Measurements from ENCODE around the gene DPP6. TPM values are rescaled to one million over a fixed set of nuclear protein-coding genes. Genes with fewer than 3 reads are reported as not detected.

The DPP6 gene
- total RNA-seq, 2 experiments from 2014 or later = not detected

DNA sequence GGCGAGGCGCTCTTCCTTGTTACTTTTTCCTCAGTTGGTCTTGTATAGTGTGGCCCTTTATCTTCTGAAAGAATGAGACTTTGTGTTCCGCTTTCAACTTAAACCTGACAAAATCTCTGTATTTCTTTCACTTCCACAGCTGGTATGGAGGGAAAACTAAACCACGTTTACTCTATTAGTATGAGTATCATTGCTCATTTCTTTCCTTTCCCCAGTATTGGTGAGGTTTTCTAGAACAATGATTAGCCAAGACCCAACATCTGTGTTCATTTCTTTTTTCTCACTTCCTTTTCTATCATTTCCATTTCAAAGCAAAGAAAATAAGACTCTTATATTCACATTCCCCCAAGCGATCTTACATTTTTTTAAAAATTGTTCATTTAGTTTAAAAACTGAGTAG is 785.4 kb downstream of the DPP6 start:
- ChIA-PET POLR2A (no interaction called here), CTCF (no interaction called here)

DNA sequence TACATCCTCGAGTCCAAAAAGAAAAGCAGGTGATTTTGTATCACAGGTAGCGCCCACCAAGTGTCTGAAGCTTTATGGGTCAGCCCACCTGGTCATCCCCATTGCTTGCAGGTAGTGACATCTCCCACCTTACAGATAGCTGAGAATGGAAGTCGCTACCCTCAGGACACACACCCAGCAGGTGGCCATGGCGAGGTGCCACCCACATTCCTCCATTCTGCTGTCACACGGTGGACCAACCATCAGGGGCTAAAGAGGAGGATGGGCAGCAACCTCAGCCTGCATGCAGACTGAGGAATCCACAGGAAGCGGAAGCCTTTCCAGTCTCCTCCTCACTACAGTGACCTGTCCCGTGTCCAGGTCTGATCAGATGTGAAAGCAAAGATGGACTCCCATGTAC is 787.9 kb downstream of the DPP6 start:
- POLR2A ChIA-PET = no interaction called here
- CTCF ChIA-PET = no interaction called here

DNA sequence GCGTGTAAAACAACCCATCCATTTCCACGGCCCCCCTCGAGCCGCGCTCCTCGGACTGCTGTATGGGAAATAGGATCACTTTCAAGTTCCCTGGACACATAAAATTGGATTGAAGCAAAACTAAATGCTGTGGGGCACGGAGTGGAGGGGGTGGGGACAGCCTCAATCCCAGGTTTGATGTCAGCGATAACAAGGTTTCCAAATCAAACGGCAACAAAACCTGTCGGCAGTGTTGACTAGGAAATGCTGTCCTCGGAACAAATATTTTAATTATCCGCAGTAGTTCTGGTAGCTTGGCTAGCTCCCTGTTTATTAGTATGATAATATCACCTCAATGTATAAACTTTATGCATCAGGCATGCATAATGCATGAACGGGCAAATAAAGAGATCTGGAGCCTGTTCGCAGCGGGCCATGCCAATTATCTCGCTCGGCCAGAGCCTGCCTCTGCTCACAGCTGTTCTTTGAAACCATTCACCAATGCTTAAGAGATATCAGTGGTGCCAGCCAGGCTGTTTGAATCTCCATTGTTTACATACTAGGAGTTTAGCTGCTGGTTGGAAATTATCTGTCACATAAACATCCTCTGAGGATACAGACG is 789.6 kb downstream of the DPP6 start:
- ChIA-PET CTCF (no interaction called here), POLR2A (no interaction called here)

DNA sequence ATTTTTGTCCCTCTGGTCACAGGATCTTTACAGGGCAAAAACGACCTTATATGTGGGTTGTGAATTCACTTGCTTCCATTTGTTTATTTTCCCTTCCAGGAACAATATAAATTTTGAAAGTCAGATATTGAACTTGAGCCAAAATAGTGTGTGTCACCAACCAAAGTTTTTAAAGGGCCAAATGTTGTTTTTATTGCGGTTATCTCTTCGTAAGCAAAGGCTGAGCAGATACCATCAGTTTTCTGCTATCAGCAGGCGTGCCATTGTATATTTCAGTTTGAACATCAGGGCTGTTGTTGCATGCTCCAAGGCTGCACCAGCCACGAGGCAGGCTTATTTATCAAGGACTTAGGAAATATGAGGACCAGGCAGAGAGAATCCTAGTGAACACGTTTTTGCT is 790.4 kb downstream of the DPP6 start:
- CTCF ChIA-PET = no interaction called here

DNA sequence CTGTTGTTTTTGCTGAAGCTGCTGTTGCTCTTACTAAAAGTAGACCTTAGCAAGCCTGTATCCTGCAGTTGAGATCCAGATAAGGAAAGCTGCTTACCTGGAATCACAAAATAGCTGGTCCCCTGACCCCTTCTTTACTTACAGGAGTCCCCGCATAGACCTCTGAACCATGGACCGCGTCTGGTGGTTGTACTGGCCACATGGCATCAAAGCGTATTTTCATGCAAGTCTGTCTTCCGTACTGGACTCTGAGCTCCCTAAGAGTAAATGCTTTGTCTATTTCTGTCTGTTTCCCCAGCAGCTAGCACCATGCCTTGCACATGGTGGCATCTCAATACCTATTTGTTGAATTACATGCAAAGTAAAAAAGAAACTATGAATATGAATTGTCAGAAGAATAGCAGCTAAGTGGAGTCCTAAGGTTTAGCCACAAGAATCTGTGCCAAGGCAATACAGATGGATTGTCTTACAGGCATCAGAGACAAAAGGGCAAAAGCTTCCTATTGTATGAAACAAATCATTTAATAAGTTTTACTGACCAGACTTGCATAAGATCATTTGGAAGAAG is 791.6 kb downstream of the DPP6 start:
- CTCF ChIA-PET = interaction anchor here (1.0 kb wide), 1 partner anchor 11 kb away, joined by 3 read pairs; no protein-coding TSS in a partner anchor
- POLR2A ChIA-PET = no interaction called here

More for the DNA sequence above, 790.4 kb downstream of the DPP6 start:
- POLR2A ChIA-PET = no interaction called here

DNA sequence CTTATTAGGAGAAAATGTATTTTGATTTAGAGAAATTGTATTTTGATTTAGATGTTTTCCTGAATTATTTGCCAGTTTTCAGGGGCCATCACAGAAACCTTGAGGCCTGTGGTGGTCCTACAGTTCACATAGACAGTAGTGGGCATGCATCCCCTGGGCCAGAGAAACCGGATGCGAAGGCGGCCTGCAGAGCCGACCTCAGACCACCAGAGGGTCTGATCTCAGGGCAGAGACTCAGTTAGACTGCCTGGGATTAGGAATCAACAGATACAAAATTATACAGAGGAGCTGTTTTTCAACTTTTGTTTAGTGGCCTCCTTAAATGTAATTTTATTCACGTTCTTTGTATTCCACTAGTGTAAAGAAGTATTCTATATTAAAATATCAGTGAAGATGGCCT is 792.3 kb downstream of the DPP6 start:
- POLR2A ChIA-PET = no interaction called here
- CTCF ChIA-PET = no interaction called here

DNA sequence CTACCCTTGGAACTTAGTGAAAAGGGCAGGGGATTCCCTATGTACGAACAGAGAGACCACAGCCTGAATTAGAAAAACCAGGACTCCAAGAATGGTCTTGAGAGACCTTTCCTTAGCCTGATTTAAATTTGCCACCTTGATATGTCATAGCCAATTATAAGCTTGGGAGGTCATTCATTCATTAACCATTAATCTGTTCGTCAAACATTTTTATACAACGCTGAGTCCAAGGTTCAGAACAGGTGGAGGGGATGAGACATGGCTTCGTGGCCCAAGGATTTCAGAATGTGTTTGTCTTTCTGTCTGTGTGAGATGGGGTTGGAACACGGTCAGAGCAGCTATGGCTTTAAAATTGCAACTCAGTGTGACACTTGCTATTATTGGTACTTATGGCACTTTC is 792.8 kb downstream of the DPP6 start:
- ChIA-PET CTCF (no interaction called here), POLR2A (no interaction called here)

DNA sequence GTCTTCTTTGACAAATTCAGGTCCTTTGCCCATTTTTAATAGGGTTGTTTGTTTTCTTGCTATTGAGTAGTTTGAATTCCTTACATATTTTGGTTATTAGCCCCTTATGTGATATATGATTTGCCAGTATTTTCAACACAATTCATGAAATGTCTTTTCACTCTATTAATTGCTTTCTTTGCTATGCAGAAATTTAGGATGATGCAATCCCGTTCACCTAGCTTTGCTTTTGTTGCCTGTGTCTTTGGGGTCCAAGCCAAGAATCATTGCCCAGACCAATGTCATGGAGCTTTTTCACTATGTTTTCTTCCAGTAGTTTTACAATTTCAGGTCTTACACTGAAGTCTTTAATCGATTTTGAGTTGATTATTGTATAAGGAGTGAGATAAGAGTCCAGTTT is 796.3 kb downstream of the DPP6 start:
- CTCF ChIA-PET = no interaction called here
- POLR2A ChIA-PET = no interaction called here

DNA sequence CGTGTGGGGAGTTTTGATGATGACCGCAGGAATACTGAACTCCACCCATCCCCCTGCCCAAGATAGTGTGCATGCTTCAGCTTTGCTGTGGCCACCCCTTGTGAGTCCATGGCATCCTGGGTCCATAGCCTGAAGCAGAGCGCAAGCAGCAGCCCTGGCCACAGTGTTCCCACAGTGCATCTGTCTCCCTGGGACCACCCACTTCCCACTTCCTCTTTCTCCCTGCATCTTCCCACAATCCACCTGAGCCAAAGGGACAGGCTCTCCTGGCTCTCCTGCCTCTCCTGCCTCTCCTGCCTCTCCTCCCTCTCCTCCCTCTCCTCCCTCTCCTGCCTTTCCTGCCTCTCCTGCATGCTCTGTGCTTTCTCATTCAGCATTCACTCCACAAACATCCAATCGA is 800.0 kb downstream of the DPP6 start:
- CTCF ChIA-PET = no interaction called here
- POLR2A ChIA-PET = no interaction called here

DNA sequence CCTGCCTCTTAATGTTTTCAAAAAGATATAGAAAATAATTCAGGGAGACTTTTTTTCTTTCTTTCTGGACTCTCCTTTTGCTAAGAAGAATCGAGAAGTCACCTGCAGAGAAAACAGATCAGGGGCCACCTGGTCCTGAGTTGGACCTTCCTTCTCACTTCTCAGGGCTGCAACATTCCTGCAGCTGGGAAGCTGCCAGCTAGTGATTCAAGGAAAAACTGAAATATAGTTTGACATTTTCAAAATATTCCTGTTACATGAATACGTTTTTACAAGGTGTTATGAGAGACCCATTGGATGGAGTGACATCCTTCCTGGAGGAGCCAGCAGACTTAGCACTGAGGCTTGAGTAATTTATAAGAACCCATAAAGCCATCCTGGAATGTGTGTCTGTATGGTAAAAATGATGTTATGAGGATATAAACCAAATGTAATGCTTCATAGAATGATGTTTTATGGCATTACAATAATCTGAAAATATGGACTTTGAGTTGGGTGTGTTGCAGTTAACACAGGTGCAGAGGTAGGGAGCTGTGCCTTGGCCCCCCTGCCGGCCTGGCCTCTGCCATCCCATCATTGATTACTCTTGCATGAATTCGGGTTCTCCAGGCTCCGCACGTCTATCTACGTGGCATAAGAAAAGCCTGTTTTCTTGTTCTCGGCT is 801.0 kb downstream of the DPP6 start:
- ChIA-PET CTCF (no interaction called here), POLR2A (no interaction called here)

DNA sequence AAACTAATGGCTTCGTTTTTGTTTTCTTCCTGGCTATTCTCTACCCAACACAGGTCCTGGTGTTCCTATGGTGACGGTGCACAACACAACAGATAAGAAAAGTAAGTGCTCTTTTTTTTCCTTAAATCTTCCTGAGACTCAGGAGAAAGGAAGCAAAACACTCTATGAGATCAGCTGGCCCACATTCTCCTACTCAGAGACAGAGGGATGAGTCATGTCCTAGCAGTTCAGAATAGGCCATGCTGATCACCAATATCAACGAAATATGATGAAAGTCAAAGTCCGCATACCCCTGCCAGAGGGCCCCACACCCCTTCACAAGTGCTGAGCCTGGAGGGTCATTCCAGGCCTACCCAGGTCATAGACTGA is 801.5 kb downstream of the DPP6 start:
- ChIA-PET CTCF (no interaction called here), POLR2A (no interaction called here)

DNA sequence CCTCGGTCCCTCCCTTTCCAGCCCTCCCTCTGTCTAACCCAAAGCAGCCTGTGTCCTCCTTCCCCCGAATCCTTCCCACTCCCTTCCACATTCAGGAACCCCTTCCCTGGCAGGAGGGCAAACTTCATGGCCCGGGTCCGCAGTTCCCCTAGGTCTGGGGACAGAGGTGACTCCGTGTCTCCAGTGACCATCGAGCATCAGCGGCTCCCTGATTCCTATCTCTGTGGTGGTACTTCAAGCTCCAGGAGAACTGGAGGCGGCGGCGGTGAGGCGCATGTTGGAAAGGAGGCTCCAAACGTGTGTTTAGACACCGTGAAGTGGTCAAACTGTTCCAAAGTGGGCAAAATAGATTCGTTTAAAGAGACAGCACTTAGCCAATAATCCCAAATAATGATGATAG is 802.6 kb downstream of the DPP6 start:
- ChIA-PET POLR2A (no interaction called here), CTCF (interaction anchor here (1.3 kb wide), 1 partner anchor 11 kb away, joined by 3 read pairs; no protein-coding TSS in a partner anchor)

DNA sequence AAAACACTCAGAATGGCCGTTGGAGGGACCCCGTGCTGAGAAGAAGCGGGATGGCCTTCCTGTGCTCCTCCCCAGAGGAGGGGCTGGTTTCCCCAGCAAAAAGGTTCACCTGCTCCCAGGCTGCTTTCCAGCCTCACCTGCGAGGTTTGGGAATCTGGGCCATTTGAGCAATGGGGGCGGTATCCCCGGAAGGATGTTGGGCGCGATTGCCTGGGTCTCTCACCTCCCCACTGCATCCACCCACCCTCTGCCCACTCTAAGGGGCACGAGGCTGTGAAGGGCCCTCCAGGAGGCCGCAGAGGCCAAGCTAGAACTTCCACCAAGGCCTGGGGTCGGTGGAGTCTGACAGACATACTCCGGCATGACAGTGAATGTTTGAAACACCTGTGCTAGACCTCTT is 803.2 kb downstream of the DPP6 start:
- ChIA-PET CTCF (interaction anchor here (1.3 kb wide), 1 partner anchor 12 kb away, joined by 3 read pairs; no protein-coding TSS in a partner anchor), POLR2A (no interaction called here)

DNA sequence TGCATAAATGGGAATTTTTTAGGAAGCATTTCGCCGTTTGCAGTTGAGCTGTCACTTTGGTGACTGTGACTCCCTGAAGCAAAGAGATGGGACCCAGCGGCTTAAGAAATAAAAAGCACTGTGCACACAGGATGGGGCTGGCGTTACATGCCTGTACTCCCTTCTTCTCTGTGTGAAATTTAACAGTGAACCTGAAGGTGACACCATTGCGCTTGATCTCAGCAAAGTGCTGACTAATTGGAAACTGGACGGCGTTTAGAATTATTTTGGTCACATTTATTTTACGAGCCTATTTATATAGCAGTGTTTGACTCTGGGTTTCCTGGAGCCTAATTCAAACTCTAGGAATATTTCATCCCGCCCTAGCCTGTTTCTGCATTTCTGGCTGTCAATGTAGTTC is 804.5 kb downstream of the DPP6 start:
- CTCF ChIA-PET = no interaction called here
- POLR2A ChIA-PET = no interaction called here

DNA sequence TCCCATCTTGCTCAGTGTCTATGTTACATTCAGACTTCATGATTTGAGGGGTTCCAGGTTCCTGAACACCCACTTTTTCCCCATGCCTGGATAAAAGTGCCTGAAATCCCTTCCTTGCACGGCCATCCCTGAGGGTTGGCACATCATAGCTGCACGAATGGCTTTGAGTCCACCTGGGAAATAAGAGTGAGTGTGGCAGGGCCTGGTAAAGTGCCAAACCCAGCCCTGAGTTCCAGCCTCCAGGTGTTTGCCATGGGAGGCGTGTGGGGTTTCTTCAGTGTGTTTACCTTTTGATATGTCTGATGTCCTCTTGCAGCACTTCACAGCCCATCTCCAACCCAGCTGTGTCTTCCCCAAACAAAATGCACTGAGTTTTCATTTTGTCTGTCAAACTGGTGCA is 805.0 kb downstream of the DPP6 start:
- POLR2A ChIA-PET = no interaction called here
- CTCF ChIA-PET = no interaction called here

DNA sequence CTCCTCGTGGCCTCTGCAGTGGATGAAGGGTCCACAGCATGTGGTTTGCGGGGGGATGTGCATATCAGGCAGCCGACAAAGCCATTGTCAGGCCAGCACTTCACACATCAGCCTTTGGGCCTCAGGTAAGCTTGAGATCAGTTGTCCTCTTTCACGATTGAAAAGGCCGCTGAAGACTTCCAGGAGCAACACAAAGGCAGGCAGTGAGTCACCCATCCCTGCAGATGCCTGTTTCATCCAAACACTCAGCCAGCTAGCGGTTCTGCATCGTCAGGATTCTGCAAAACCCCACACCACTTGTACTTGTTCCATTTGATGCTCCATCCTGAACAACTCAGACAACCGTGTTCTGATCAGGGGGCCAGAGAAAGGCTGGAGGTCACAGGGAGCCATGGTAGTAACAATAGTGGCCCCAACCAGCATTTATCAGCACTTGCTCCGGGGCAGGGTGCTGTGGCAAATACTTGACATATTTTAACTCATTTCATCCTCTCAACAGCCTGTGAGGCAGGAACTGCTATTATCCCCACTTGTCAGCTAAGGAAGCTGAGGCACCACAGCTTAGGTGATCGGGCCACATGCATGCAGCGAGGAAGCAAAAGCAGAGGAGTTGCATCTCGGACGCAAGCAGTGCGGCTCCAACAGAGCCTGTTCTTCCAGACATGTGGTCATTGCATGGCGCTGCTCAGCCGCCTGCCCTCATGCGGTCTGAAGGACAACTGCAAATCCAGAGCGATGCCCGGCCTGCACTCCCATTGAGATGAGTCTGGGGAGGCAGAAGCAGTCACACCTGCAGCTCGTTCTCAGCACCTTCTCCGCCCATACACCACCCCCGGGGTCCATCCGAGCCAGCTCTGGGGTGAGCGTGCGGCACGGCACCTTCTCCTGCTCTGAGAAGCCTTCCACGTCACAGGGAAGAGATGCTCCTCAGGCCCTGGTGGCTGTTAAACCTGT is 805.8 kb downstream of the DPP6 start:
- ChIA-PET POLR2A (no interaction called here), CTCF (no interaction called here)

DNA sequence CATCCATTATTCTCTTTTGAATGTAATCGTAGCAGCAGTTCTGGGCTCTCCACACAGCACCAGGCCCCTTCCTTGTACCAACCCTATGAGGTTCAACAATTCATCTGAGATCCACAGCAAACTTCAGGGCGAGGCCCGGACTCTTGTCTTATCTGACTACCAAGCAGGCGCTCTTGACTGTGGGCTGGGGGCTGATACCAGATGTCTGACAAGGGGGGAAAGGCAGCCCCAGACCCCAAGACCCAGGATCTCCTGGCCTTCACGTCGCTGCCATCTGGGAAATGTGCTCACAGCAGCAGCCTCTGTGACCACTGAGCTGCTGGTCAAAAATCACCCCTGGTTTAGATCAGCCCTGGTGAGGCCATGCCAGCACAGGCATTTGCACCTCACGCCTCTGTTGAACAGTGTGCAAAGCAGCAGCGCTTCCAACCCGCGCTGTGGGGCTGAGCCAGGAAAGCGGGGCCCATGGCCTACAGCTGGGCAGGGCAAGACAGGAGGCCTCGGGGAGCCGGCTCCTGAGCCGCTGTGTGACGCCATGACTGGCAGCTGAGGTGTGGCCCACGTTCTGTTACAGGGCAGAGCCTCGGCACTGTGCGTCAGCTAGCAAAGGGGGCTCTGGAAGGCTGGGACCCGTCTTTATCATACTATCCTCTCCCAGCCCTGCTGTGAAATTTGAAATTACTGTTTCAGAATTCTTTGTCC is 806.8 kb downstream of the DPP6 start:
- CTCF ChIA-PET = no interaction called here
- POLR2A ChIA-PET = interaction anchor here (0.6 kb wide), 1 partner anchor 12 kb away, joined by 6 read pairs; no protein-coding TSS in a partner anchor

DNA sequence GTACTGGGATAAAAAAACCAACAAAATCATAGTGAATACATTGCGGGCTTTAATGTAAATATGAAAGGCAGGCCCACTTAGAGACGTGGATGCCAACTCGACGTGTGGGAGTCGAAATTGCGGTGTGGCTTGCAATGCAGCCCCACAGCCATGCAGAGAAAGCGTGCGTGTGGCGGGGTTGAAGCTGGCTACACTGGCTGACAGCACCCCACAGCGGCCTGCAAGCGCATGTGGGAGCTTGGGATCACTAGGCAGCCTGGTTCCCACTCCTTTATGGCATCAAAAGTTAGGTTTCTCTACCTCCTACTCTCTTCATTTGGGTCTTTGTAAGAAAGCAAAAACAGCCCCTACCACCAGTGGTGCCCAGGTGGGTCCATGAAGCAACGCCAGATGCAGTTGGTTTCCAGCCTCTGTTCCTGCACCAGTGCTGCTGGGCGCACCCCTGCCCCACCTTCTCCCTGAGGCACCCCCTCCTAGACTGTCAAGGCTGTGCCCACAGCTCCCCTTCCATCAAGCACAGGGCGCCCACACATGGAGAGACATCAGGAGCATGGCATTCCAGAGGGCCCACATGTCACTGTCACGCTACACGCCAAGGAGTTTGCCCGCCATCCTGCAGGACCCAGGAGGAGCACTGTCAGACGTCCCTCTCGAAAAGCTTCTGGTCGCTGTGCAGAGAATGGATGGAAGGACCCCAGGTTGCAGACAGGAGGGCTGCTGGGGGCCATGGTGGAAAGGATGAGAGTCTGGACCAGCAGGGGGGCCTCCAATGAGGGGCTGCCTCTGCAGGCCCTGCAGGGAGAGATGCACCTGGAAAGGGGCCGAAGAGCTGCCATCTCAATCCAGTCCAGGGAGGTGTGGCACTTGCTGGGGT is 807.8 kb downstream of the DPP6 start:
- POLR2A ChIA-PET = no interaction called here
- CTCF ChIA-PET = no interaction called here

DNA sequence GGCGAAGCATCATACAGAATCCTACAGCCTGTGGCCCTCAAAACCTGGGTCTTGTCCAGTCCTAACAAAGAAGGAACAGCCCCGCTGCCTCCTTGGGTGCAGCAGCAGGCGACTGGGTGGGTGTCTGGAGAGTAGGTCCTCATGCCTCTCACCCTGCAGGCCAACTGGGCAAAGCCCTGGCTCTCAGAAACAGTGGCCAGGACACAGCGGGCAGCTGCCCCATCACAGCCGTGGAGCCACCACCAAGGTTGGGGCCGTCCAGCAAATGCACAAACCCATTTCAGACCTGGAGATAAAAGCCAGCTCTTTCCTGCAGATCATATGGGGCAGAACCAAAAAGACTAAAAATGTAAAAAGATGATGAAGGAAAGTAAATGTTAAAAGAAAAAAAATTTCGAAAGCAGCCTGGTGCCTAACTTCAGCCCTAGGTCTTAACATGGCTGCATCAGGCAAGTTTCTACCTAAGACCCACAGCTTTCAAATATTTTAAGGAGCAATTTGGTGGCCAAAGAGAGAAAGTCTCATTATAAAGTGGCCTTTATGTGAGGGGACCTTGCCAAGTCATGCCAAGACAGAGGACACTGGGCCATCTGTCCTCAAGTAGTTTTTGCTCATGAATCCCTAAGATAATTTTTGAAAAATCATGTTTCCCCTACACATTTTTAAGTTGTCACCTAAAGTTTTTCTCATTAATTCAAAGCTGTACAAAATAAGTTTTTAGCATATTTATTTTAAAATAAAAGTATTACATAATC is 808.6 kb downstream of the DPP6 start:
- ChIA-PET CTCF (no interaction called here), POLR2A (no interaction called here)
